Ascending aorta (tissue), 2 donors: ENCODE data around the gene HEBP1. TPM values are rescaled to one million over a fixed set of nuclear protein-coding genes. Genes with fewer than 3 reads are reported as not detected.

Experiments used
- DNase-seq, 2 donors: peaks; one replicate each; pipeline ENCODE4 v3.0.0-alpha.2; 2019; ENCODE audit warnings: low spot score in 2 of 2
- H3K27ac ChIP-seq, 2 donors: fragments of 200-600 bp; sonication (generic); one replicate each; pipeline ENCODE4 v1.5.1; 2016 to 2017; ENCODE audit warnings: mild to moderate bottlenecking in 1 of 2
- H3K27me3 ChIP-seq: fragments of 200-600 bp; sonication (generic); one replicate; pipeline ENCODE4 v1.5.1; 2017
- H3K36me3 ChIP-seq, 2 donors: fragments of 200-600 bp; sonication (generic); one replicate each; pipeline ENCODE4 v1.5.1; 2016
- H3K4me1 ChIP-seq, 2 donors: fragments of 200-600 bp; sonication (generic); one replicate each; pipeline ENCODE4 v1.5.1; 2016 to 2017; ENCODE audit warnings: mild to moderate bottlenecking in 1 of 2
- H3K4me3 ChIP-seq, 2 donors: fragments of 200-600 bp; sonication (generic); one replicate each; pipeline ENCODE4 v1.5.1; 2016 to 2017; ENCODE audit warnings: mild to moderate bottlenecking in 1 of 2
- H3K9me3 ChIP-seq, 2 donors: fragments of 200-600 bp; sonication (generic); one replicate each; pipeline ENCODE4 v1.5.1; 2016
- CTCF ChIP-seq, 3 experiments: fragments of 200-600 bp in 2 of 3; fragments of 450-650 bp in 1 of 3; sonication (generic) in 2 of 3; IDR thresholded peaks; one replicate each; pipeline ENCODE4 v1.5.1; 2016 to 2019; ENCODE audit warnings: antibody characterized with exemption in 3 of 3, mild to moderate bottlenecking in 1 of 3, moderate library complexity in 1 of 3
- intact Hi-C: fragments of 100-400 bp; cut with DNase I; formaldehyde crosslinking; loops from one replicate; pipeline ENCODE4 v1.15.1; 2023
- total RNA-seq: library from RNA; depleted of rRNA; stranded (reverse); fragments of >200 nt; gene quantifications from one replicate; pipeline ENCODE4 v1.1.0, GENCODE V29; 2016

The HEBP1 gene
- total RNA-seq, 1 donor from 2014 or later = 56.6 TPM

DNA sequence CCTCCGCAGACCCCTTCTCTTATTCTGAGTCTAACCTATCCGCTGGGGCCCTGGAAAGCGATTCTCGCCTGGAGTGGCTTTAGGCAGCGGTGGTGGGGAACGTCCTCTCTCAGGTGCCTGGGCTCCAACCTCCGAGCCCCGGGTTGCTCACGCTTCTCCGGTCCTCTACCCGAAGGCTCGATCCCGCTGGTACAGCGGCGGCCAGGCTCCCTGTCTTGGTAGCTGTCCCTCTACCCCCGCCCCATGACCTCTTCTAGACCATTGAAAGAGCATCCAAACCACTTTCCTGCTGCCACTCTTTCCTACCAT is 505 bp upstream of the HEBP1 start:
- DNase-seq = no peak
- Histone ChIP-seq H3K4me3 (peak overlapping the region; percentile 81 to 85), H3K27me3 (no peaks in the 10 kb centered on the region), H3K9me3 (no peaks in the 10 kb centered on the region), H3K4me1 (peaks cover 10 to 25% of the 10 kb centered on the region in 2 donors), H3K36me3 (no peaks in the 10 kb centered on the region), H3K27ac (peak overlapping the region; percentile 93 to 97)
- no peak for TF ChIP-seq CTCF (IDR thresholded peaks at IDR 0.05)
- intact Hi-C loops = loop anchor here (1.0 kb wide), 1 partner anchor 44 kb away; the partner anchor contains the start of gene FAM234B

DNA sequence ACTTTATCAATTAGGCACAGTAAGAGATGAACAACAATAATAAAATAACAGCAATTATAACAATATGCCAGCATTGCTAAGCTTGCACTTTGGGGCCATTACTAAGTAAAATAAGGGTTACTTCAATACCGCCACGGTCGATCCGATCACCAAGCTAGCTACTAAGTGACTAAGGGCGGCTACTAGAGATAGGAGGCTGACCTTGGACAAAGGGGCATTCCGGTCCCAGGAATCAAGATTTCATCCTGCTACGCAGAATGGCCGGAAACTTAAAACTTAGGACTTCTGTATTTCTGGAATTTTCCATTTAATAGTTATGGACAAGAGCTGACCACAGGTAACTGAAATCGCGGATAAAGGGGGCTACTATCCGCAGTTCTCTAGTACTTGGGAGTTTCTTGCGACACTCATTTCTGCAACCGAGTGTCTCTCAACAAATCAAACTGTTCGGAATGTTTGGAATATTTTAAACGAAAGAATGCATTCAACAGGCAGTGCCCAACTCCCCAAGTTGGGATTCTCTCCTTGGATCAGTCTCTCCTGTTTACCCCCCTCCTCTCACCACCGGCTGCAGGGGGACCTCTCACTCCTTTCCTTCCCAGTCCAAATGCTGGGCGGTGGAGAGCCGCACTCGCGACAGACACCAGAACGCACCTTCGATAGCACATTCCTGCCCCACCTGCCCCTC is 650 bp downstream of the HEBP1 start:
- Histone ChIP-seq H3K9me3 (no peaks in the 10 kb centered on the region), H3K36me3 (no peaks in the 10 kb centered on the region), H3K4me3 (peak overlapping the region; percentile 81 to 85), H3K27me3 (no peaks in the 10 kb centered on the region), H3K27ac (peak overlapping the region; percentile 67 to 83), H3K4me1 (peaks cover 10 to 25% of the 10 kb centered on the region in 2 donors)
- no peak for TF ChIP-seq CTCF (IDR thresholded peaks at IDR 0.05)
- DNase-seq = no peak
- intact Hi-C loops = no loop called here

DNA sequence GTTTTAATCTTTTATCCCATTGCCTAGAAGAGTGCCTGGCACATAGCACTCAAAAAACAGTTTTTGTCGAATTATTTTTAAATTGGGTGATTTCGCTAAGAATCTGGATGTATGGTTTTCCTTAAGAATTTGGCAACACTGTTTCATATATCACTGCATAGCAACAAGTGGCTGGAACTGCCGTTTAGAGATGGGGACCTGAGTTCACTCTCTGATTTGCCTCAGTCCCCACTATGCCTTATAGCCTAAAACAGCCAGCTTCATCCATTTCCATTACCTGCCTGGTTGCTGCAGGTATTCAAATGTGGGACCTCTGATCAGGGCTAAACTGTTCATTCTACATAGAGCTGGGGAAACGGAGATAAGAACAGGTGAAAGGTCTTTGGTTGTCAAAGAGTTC is 1.8 kb downstream of the HEBP1 start:
- Histone ChIP-seq H3K9me3 (no peaks in the 10 kb centered on the region), H3K4me3 (peak overlapping the region; percentile 81 to 85), H3K36me3 (no peaks in the 10 kb centered on the region), H3K27ac (no peak overlapping the region), H3K27me3 (no peaks in the 10 kb centered on the region), H3K4me1 (peaks cover 10 to 25% of the 10 kb centered on the region in 2 donors)
- no peak for DNase-seq
- intact Hi-C loops = no loop called here
- no peak for TF ChIP-seq CTCF (IDR thresholded peaks at IDR 0.05)

- DNase-seq = no peak
- no peak overlapping the region for H3K4me3 ChIP-seq
- no peaks in the 10 kb centered on the region for H3K36me3 ChIP-seq
- H3K4me1 ChIP-seq = peaks cover 10 to 25% of the 10 kb centered on the region in 2 donors
- no peaks in the 10 kb centered on the region for H3K9me3 ChIP-seq
- no peak for TF ChIP-seq CTCF (IDR thresholded peaks at IDR 0.05)
- no peak overlapping the region for H3K27ac ChIP-seq
- intact Hi-C loops = no loop called here
- H3K27me3 ChIP-seq = no peaks in the 10 kb centered on the region
These were observed 2.3 kb downstream of the HEBP1 start for GRCh38 chr12:12997734-12998133.

GRCh38 chr12:12997156-12997555 is 2.9 kb downstream of the HEBP1 start:
- H3K36me3 ChIP-seq = no peaks in the 10 kb centered on the region
- intact Hi-C loops = no loop called here
- H3K4me1 ChIP-seq = peaks cover 10 to 26% of the 10 kb centered on the region in 2 donors
- no peaks in the 10 kb centered on the region for H3K9me3 ChIP-seq
- H3K27me3 ChIP-seq = no peaks in the 10 kb centered on the region
- DNase-seq = no peak
- H3K4me3 ChIP-seq = no peak overlapping the region
- no peak for TF ChIP-seq CTCF (IDR thresholded peaks at IDR 0.05)
- no peak overlapping the region for H3K27ac ChIP-seq

DNA sequence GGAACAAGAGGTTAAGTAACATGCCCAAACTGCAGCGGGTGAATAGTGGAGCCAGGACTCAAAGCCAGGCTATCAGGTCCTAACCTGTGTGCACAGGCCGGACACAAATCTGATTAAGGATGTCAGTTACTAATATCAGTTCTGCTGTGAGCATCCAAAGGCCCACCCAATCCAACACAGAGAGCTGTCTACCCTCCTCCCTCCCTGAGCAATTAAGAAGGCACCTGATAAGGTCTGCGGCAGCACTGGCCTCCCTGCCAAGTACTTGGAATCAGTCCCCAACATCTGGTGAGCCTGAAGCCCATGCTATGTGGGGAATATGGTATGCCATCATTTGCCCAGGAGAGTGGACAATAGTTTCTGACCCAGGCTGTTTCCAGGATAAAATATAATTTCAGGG is 3.9 kb downstream of the HEBP1 start:
- DNase-seq = no peak
- intact Hi-C loops = no loop called here
- Histone ChIP-seq H3K27me3 (no peaks in the 10 kb centered on the region), H3K27ac (no peak overlapping the region), H3K36me3 (no peaks in the 10 kb centered on the region), H3K4me1 (peaks cover 10 to 19% of the 10 kb centered on the region in 2 donors), H3K4me3 (no peak overlapping the region), H3K9me3 (no peaks in the 10 kb centered on the region)
- no peak for TF ChIP-seq CTCF (IDR thresholded peaks at IDR 0.05)
